ENCODE results near the gene MAGI2.
A peak's percentile ranks its signal among the peaks of the same experiment; 100 is the strongest.

The MAGI2 gene

DNA sequence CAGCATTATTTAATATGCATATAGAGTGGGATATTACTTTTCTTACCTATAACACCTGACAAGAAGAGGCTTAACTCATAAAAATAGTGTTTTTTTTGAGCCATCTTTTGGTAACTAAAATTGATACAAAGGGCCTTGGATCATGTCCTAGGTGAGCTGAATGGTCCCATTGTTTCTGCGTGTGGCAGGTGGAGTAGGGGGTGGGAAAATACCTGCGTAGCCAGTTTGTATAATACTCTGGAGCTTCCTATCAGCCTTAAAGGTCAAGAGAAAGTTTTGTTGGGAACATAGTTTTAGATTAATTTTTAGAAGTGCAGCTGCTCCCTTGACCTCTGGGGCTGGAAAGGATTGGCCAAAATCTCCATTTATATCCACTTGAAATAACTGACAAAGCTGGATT lies 1410.3 kb downstream of the MAGI2 start:
- DNase-seq: no peak

- no peak for DNase-seq
Observed at GRCh38 chr7:78041423-78041822, 1412.0 kb downstream of the MAGI2 start.

- DNase-seq: peak; percentile 36
Observed at GRCh38 chr7:78039790-78040776, 1413.4 kb downstream of the MAGI2 start.

DNA sequence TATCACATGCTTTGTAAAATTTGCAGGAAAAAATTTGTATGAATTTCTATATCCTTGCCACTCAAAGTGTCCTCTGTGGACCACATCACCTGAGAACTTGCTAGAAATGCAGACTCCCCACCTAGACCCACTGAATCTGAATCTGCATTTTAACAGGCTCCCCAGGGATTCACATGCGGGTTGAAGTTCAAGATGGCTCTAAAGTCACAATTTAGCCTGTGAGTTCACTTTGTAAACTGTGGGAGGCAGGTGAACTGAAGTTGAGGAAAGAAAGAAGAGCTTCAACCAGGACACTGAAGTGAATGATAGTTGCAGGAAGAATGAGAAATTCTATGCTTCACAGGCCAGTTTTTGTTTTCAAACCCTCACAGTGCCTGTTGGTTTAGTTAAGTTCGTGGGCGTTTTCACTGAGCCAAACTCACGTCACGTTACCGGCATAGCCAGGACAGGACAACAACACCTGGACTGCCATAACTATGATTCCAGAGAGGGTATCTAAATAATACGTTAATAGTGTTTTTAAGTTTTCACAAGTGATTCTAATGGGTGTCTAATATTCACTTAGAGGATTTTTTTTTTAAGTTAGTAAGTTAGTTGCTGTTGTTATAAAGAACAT lies 1414.9 kb downstream of the MAGI2 start:
- no peak for DNase-seq

GRCh38 chr7:78037603-78038002 lies 1415.9 kb downstream of the MAGI2 start:
- DNase-seq: no peak

DNA sequence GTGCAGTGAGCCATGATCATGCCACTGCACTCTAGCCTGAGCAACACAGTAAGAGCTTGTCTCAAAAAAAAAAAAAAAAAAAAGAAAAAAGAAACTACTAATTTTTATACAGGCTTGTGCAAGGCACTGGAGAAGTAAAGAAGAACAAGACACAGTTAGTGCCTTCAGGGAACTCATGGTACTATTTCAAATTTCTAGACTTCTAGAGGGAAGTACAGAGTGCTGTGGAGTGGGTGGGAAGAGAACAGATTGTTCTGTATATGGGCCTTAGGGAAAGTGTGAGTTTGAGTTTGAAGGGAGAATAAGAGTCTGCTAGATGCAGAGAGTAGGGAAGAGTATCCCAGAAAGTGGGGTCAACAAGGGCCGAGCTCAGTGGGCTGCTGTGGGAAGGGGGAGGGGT lies 1420.1 kb downstream of the MAGI2 start:
- no peak for DNase-seq

- DNase-seq: no peak
Observed at GRCh38 chr7:78026492-78026891, 1427.0 kb downstream of the MAGI2 start.

- no peak for DNase-seq
Observed at GRCh38 chr7:78024591-78024990, 1428.9 kb downstream of the MAGI2 start.

- DNase-seq: no peak
Observed at GRCh38 chr7:78023191-78023590, 1430.3 kb downstream of the MAGI2 start.

DNA sequence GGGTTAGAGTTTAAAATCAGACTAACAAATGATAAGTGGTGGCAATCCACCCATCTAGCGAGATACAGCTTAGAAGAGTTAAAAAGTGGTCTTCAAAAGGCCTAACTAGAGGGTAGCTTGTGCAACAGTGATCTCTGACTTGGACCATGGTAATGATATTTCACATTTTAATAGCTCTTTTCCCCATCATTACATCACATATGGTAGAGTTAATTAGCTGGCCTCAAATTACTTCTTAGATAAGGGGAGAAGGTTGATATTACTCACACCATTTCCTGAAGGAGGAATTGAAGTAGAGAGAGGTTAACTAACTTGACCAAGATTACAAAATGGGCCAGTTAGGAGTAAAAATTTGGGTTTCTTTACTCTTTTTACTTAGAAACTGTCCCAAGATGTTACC lies 1431.3 kb downstream of the MAGI2 start:
- no peak for DNase-seq

DNA sequence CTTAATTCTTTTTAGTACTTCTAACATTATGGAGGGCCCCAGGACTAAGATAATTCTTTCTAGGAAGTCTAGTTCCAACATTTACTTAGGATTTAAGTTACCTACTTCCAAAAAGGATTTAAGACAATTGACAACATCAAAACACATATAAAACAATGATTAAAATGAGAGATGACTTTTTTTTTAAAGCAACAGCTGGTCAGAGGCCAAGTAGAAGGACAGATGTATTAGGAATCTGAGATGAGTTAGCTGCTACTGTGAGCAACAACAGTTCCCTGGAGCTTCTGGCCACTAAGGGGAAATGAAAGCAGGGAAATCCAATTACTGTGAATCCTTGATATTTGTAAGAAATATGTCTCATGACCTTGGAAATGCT lies 1432.6 kb downstream of the MAGI2 start:
- DNase-seq: no peak

DNA sequence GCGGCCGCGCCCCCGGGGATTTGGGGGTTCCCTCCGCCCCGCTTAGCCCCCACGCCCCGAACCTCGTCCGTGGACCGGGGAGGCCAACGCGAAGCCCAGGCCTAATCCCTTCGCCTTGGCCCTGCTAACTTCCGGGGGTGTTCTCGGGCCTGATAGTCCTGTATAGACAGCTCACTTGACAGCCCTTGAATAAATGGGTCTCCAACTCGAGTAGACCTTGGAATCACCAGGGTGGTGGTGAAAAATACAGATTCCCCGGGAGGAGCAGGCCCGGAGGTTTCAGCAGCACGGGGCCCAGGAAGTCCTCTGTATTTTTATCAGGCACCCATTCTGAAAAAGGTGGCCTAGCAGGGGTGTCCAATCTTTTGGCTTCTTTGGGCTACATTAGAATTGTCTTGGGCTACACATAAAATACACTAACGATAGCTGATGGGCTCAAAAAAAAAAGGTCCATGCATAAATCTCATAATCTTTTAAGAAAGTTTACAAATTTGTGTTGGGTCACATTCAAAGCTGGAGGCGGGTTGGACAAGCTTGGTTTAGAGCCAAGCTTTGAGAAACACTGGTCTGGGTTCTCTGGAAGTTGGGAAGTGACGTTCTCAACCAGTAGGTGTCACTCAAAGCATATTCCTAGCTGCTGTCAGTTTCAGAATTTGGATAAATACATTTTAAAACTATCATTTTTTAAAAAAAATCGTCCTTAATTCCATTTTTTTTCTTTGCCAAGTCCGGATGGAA lies 1433.2 kb downstream of the MAGI2 start:
- peak; percentile 33 for DNase-seq

GRCh38 chr7:78019447-78020135 lies 1433.9 kb downstream of the MAGI2 start:
- no peak for DNase-seq

DNA sequence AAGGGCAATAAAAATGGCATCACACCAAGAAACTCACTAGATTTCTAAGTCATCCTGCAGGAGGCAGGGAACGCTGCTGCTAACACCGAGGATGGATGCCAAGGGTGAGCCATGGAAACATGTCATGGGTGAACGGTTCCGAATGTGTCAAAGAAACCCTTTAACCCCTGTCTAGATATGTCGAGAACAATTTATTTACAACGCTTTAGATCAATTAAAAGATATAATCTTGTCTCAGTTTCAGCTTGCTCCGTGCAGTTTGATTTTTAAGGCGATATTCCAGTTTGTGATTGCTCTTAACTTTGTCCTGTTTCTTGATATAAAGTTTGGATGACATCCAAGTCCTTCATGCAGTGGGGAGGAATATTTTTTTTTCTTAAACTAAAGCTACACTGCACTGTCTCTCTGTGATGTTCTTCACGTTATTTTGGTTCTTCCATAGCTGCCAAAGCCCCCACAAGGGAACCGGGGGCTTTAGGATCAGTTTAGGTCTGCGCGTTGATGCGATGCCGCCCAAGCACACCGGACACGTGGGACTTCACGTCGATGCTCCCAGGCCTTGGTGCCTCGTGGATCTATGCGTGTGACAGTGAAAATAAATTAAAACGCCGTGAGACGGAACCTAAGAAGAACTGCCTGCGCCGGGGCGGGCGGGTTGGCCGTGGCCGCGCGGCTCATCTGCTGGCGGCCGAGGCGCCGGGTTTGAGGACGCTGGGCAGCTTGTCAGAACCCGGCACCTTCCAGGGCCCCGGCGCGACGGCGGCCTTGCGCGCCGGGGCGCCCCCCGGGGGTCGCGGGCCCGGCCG lies 1434.6 kb downstream of the MAGI2 start:
- DNase-seq: no peak

DNA sequence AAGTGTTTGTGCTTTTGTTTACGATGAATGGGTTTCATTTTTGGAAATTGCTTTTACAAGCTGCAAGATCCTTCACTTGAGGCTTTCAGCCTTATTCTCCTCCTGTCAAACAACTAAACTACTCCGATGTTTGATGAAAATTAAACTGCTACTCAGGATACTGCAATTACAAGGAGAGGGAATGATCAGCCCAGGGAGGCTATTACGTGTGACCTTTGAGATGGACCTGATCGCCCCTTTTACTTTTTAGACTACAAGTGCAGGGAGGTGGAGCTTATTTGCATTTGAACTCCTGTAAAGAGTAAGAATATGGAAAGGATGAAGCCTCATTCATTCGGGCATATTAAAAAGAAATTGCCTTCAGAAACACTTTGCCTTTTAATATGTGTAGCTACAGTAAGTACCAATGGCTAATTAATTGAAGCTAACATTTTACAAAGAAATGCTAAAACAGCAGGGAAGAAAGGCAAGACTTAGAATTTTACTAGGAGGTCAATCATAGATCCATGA lies 1435.8 kb downstream of the MAGI2 start:
- DNase-seq: no peak

- no peak for DNase-seq
Observed at GRCh38 chr7:78015574-78016260, 1437.8 kb downstream of the MAGI2 start.

DNA sequence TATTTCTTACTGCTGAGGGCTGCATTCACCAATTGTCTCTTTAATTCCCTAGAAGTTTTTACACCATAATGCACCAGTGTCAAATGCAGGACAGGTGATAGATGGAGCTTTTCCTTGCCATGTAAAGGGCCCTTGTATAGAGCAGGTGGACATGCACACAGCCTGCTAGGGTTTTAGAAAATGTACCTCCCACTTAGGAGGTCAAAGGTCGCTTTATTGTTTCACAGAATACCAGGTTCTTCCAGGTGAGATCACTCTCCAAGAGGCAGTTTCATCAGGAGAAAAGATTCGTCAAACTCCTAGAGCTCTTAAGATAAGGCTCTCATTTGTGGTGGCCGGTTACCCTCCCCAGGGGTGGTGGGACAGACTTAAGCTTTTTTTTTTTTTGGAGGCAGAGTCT lies 1439.1 kb downstream of the MAGI2 start:
- DNase-seq: no peak

DNA sequence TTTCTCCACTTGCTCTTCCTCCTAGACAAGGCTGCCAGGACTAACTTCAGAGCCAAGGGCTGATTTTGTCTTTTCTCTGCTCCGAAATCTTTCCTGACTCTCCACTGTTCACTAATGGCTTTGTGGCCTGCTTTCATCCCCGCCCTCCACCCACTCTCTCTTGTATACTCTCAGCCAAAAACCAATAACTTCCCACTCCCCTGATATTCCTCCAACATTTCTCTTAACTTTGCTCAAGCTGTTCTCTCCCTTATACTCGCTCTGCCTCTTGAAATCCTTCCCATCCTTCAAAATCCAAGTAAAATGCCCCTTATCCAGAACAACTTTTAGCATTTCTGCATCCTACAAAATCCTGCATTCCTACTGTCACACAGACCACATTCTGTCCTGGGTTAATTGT lies 1440.1 kb downstream of the MAGI2 start:
- DNase-seq: no peak

DNA sequence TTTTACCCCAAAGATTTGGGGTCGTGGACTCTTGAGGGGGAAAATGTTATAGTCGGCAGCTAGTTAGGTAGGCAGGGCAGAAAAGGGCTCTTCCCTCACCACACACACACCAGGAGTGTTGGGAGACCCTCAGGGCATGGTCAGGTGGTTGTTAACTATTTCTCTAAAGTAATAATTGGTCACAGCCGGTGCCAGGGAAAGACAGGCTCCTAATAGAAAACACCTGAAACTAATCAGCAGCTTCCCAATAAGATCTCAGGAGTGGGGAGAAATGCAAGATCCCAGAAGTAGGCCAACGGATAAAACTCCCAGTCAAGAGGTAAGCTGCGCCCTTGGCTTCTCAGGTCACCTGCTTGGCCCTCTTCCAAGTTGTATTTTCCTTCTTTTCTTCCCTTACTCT lies 1441.8 kb downstream of the MAGI2 start:
- DNase-seq: no peak

DNA sequence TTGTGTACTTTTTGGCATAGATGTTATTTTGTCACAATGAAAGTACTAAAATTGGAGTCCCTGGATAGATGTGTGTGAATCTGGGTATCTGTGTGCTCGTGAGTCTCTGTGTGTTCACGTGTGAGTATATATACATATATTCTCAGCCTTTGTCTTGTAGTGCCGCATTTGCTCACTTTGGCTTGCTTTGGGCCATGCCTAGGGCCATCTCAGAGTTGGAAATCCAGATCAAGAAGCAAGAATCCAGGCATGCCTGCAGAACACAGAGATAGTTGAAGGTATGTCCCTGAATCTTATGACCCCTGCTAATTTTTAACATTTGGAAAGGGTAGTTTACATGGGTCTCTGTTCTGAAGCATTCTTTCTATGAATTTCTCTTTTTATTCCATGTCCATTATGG lies 1446.2 kb downstream of the MAGI2 start:
- DNase-seq: no peak

GRCh38 chr7:78006063-78006755 lies 1447.3 kb downstream of the MAGI2 start:
- no peak for DNase-seq

Data from RPMI8226 (cell line).